Progenitor cell of endocrine pancreas (in vitro differentiated cells): ENCODE data around the gene MATN1. TPM values are rescaled to one million over a fixed set of nuclear protein-coding genes. Genes with fewer than 3 reads are reported as not detected.

Source experiments
- DNase-seq: peaks from one replicate; pipeline ENCODE4 v3.0.0; 2021; ENCODE audit warnings: low spot score; ENCODE audit not compliant: unreplicated experiment
- H3K27ac Mint-ChIP-seq: 2 replicates; pipeline ENCODE4 v1.8.0; 2021; ENCODE audit warnings: mild to moderate bottlenecking, moderate library complexity, mixed read lengths
- H3K27me3 Mint-ChIP-seq: 2 replicates; pipeline ENCODE4 v1.8.0; 2021; ENCODE audit warnings: mixed read lengths
- H3K36me3 Mint-ChIP-seq: 2 replicates; pipeline ENCODE4 v1.8.0; 2022; ENCODE audit warnings: mixed read lengths; ENCODE audit not compliant: insufficient read depth
- H3K4me1 Mint-ChIP-seq: 2 replicates; pipeline ENCODE4 v1.8.0; 2021; ENCODE audit warnings: low read depth, mixed read lengths
- H3K4me3 Mint-ChIP-seq: 2 replicates; pipeline ENCODE4 v1.8.0; 2021; ENCODE audit warnings: low read depth, mild to moderate bottlenecking, moderate library complexity, mixed read lengths
- H3K9me3 Mint-ChIP-seq: 2 replicates; pipeline ENCODE4 v1.8.0; 2021; ENCODE audit warnings: low read depth, mixed read lengths
- total RNA-seq: library from RNA; stranded (reverse); gene quantifications from 2 replicates; pipeline ENCODE4 v1.2.1, GENCODE V29; 2021
- TF ChIP-seq, protein P1 (sequence below): fragments of 200-600 bp; sonication (generic); IDR thresholded peaks from one replicate; pipeline ENCODE4 v1.5.0; 2021; ENCODE audit warnings: antibody characterized with exemption, mild to moderate bottlenecking; ENCODE audit not compliant: unreplicated experiment

Gene MATN1
- total RNA-seq, 1 donor from 2014 or later: 0.14 TPM

DNA sequence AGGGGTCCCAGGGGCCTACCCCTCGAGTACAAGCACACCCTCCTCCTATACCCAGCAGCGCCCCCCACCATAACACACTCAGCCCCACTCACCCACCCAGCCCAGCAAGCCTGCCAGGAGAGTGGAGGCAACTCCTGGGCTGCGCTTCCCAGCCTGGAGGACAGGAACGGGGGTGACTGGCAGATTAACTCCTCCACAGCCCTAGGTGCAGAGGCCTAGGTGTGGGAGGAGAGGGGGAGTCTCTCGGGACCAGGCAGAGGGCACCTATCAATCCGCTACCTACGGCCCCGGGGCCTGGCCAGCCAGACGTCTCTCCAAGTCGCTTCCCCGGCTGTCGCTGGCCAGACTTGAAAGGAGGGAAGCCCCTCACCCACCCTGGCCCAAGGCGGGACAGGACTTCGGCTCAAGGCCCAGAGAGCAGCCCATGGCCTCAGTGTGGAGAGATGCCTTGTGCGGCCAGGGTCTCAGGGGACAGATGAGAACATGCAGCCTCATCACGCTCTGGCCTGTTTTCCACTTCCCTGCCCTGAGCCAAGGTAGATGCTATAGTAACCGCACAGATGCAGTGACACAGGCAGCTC is 24.9 kb downstream of the MATN1 start:
- TF ChIP-seq, protein P1, sequence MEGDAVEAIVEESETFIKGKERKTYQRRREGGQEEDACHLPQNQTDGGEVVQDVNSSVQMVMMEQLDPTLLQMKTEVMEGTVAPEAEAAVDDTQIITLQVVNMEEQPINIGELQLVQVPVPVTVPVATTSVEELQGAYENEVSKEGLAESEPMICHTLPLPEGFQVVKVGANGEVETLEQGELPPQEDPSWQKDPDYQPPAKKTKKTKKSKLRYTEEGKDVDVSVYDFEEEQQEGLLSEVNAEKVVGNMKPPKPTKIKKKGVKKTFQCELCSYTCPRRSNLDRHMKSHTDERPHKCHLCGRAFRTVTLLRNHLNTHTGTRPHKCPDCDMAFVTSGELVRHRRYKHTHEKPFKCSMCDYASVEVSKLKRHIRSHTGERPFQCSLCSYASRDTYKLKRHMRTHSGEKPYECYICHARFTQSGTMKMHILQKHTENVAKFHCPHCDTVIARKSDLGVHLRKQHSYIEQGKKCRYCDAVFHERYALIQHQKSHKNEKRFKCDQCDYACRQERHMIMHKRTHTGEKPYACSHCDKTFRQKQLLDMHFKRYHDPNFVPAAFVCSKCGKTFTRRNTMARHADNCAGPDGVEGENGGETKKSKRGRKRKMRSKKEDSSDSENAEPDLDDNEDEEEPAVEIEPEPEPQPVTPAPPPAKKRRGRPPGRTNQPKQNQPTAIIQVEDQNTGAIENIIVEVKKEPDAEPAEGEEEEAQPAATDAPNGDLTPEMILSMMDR: no peak
- no peaks in the 10 kb centered on the region for H3K4me1 Mint-ChIP-seq
- no peaks in the 10 kb centered on the region for H3K36me3 Mint-ChIP-seq
- DNase-seq: no peak
- no peak overlapping the region for H3K4me3 Mint-ChIP-seq
- no peak overlapping the region for H3K27ac Mint-ChIP-seq
- no peaks in the 10 kb centered on the region for H3K9me3 Mint-ChIP-seq
- no peaks in the 10 kb centered on the region for H3K27me3 Mint-ChIP-seq

DNA sequence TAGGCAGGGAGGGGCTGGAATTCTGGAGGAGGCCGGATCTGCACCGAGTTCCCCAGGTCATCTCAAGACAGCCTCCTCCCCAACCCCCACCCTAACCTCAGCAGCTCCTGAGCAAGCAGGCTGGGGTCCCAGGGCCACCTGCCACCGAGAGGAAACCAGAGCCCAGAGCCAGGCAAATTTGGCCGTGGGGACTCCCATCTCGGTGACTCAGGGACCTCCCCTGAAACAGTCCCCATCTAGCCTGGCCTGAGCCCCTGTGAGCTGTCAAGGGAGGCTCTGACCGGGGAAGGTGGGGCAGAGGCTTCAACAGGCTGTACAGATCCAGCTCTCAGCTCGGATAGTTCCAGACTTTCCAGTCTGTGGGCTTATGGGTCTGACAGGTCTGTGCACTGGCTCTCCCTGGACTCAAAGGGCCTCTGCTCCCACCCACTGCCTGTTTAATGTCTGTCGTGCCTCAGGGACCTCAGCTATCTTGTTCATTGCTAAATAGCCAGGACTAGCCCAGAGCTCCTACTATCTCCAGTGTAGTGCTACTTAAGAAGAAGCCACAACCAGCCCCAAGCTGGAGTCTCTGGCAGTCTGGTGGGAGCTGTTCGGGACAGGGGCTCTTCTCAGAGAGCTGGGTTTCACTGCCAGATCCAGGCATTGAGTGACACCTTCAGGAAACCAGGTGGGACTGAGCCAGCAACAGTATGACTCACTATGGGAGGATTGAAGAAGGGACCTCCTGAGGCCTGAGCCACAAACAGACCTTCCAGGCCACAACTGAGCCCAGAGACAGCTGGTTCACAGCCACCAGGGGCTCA is 25.6 kb downstream of the MATN1 start:
- no peaks in the 10 kb centered on the region for H3K9me3 Mint-ChIP-seq
- TF ChIP-seq, protein P1: no peak
- DNase-seq: no peak
- H3K27me3 Mint-ChIP-seq: peaks cover 3% of the 10 kb centered on the region
- H3K4me1 Mint-ChIP-seq: no peaks in the 10 kb centered on the region
- H3K27ac Mint-ChIP-seq: no peak overlapping the region
- no peaks in the 10 kb centered on the region for H3K36me3 Mint-ChIP-seq
- no peak overlapping the region for H3K4me3 Mint-ChIP-seq

DNA sequence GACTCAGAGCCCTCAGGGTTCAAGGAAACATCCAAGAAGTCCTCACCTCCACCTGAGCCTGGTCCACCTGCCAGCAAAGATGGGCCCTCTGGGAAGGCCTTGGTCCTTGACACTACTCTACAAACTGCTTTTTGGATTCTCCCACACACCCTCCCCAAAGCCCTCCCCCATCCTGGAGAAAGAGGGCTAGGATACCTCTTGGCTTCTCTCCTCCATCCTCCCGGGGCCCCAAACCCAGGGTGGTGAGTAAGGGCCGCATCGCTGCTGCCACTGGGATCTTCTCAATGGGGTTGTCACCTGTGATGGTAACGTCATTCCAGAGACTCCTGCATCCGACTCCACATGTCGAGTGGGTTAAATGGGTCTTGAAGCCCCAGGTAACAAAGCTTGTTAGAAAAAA is 26.6 kb downstream of the MATN1 start:
- Mint-ChIP-seq H3K4me3 (no peak overlapping the region), H3K27me3 (peaks cover 5% of the 10 kb centered on the region), H3K27ac (no peak overlapping the region), H3K9me3 (no peaks in the 10 kb centered on the region), H3K4me1 (no peaks in the 10 kb centered on the region), H3K36me3 (no peaks in the 10 kb centered on the region)
- no peak for DNase-seq
- TF ChIP-seq, protein P1: no peak

DNA sequence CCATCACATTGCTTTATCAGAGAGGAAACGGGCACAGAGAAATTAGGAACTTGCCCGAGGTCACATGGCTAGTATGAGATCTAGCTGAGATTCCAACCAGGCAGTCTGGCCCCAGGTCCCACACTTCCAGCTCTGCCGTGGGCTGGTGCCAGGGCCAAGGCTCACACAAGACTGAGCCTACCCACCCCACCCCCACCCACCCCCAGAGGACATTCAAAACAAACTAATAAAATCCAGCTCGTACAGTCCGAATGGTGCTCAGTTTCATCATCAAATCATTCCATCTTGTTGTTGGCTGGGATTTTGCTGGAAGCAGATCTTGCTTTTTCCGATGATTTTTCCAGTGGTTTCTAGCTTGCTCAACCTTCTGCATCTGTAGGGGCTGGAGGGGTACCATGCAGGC is 27.9 kb downstream of the MATN1 start:
- no peak overlapping the region for H3K27ac Mint-ChIP-seq
- H3K27me3 Mint-ChIP-seq: peaks cover 13% of the 10 kb centered on the region
- H3K4me1 Mint-ChIP-seq: no peaks in the 10 kb centered on the region
- H3K36me3 Mint-ChIP-seq: no peaks in the 10 kb centered on the region
- DNase-seq: no peak
- TF ChIP-seq, protein P1: no peak
- no peak overlapping the region for H3K4me3 Mint-ChIP-seq
- H3K9me3 Mint-ChIP-seq: no peaks in the 10 kb centered on the region

DNA sequence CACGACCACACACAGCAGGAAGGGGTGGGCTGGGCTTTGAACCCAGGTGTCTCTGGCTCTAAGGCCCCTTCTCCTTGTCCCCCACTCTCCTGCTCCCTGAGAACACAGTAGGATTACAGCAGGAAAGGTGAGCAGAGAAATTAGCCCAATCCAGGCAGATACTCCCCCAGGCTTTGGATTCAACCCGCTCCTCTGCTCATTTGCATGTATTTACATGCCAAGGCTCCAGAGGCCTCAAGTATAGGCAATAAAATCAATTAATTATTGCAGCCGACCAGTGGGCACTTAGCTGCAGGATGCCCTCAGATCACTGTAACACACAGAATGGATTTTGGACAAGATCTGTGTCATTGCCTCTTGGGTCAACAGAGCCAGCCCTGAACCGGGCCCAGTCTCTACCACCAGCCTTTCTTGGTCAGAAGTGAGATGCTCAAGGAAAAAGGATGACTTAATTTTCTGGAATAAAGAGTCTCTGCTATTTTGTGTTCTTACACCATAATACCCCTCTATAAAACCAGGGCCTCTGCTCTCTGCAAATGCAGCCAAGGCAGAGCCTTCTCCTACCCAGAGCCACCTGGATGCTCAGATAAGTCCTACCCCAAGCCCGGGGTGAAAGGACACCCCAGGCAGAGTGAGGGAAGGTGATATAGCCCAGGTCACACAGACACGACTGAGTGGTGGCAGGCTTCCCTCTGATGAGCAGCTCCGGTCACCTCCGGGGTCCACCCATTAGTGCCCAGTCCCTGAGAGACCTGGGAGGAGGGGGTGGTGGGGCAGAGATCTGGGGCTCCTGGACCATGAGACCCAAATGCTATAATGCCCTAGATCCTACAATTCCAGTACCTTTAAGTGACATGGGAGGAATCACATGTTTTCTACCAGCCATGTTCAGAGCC is 28.9 kb downstream of the MATN1 start:
- H3K9me3 Mint-ChIP-seq: no peaks in the 10 kb centered on the region
- H3K4me3 Mint-ChIP-seq: no peak overlapping the region
- no peaks in the 10 kb centered on the region for H3K36me3 Mint-ChIP-seq
- DNase-seq: no peak
- TF ChIP-seq, protein P1: no peak
- no peak overlapping the region for H3K27ac Mint-ChIP-seq
- H3K27me3 Mint-ChIP-seq: peaks cover 16% of the 10 kb centered on the region
- no peaks in the 10 kb centered on the region for H3K4me1 Mint-ChIP-seq
